Mesodermal cell (in vitro differentiated cells): ENCODE measurements around the gene HTR6.

Experiments used
- H3K27ac ChIP-seq: 2 replicates; pipeline ENCODE4 v1.7.0; 2013; ENCODE audit warnings: mild to moderate bottlenecking, low read depth, low read length, moderate library complexity; ENCODE audit not compliant: severe bottlenecking
- H3K36me3 ChIP-seq: 2 replicates; pipeline ENCODE4 v1.7.1; 2013; ENCODE audit warnings: mild to moderate bottlenecking, low read length, moderate library complexity; ENCODE audit not compliant: control insufficient read depth, insufficient read depth
- H3K4me1 ChIP-seq: one replicate; pipeline ENCODE4 v1.7.1; 2013; ENCODE audit warnings: mild to moderate bottlenecking, low read length; ENCODE audit not compliant: insufficient read depth, control insufficient read depth, poor library complexity, severe bottlenecking
- H3K4me3 ChIP-seq: 2 replicates; pipeline ENCODE4 v1.7.0; 2013; ENCODE audit warnings: low read length, control low read depth, mild to moderate bottlenecking; ENCODE audit not compliant: insufficient read depth, poor library complexity, severe bottlenecking; ENCODE audit errors: extremely low read depth
- H3K9me3 ChIP-seq: 2 replicates; pipeline ENCODE4 v1.7.1; 2013; ENCODE audit warnings: mild to moderate bottlenecking, low read length, moderate library complexity; ENCODE audit not compliant: control insufficient read depth
- WGBS, 2 experiments: methylation state at CpG; one replicate each; pipeline ENCODE4 v1.1.5; 2013; ENCODE audit warnings: missing lambda C conversion rate in 2 of 2; ENCODE audit not compliant: insufficient coverage in 2 of 2; 5-methylcytosine and 5-hydroxymethylcytosine counted together

HTR6 gene

DNA sequence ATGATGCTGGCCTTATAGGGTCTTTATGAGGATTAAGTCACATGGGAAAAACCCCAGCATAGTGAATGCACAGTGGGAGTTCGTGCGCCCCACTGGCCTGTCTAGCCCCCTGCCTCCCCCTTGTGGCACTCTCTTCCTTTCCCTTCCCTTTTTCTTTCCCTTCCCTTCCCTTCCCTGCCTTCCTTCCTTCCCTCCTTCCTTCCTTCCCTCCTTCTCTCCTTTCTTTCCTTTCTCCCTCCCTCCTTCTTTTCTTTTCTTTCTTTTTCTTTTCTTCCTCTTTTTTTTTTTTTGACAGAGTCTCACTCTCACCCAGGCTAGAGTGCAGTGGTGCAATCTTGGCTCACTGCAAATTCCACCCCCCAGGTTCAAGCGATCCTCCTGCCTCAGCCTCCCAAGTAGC, 38.6 kb downstream of the HTR6 start:
- 86 to 92% methylated on average over 2 of the region's 3 CpGs for WGBS, 2 experiments
- Histone ChIP-seq H3K9me3 (no peaks in the 10 kb centered on the region), H3K27ac (no peak overlapping the region), H3K4me1 (no peaks in the 10 kb centered on the region), H3K4me3 (no peak overlapping the region), H3K36me3 (no peaks in the 10 kb centered on the region)

DNA sequence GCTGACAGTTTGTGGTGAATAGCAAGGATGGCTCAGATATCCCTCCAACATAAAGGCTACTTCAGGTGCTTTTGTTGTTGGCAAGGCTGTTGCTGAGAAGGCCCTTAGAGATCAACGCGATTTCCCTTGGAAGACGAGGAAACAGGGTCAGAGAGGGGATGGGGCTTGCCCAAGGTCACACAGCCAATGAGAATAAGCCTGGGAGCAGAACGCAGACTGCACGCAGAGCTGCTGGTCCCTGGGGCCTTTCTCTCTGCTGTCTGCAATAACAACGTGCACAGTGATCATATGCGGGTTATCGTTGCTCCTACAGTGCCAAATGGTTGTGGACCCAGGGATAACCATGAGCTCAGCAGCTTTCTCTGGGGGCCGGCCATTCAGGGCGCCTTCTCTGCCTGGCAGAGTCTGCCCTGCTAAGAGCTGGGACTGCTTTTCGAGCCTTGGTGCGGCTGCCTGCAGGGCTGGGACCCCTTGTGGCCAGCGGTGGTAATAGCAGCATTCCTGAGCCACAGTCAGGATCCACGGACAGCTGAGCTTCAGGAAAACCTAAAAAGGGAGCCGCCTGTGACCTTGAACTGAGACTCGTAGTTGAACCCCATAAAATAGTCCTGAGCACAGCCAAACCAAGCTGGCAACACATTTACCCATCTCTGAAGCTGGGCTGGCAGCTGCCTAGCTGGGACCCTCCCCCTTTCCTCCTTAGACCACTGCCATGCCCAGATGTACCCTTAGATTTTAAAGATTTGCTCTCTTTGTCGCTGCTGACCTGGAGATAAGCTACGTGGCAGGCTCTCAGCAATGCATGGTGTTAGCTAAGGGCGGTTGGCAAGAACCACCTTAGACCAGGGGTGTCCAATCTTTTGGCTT, 39.8 kb downstream of the HTR6 start:
- 18% methylated on average over 18 to 19 of the region's 19 CpGs for WGBS, 2 experiments
- H3K27ac ChIP-seq = no peak overlapping the region
- H3K9me3 ChIP-seq = no peaks in the 10 kb centered on the region
- no peaks in the 10 kb centered on the region for H3K4me1 ChIP-seq
- H3K36me3 ChIP-seq = no peaks in the 10 kb centered on the region
- H3K4me3 ChIP-seq = no peak overlapping the region

DNA sequence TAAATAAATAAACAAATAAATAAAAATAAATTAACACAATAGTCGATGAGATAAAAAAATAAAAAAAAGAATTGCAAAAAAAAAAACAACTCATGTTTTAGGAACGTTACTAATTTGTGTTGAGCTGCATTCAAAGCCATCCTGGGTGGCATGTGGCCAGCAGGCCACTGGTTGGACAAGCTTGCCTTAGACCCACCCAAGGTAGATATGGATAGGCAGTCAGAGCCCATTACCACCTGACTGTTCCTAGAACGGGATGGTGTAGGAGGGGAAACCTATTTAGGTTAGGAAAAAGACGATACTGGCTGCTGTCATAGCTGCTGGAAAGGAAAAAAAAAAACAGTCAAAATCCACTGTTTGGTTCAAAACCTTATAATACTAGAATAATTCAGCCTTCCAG, 40.8 kb downstream of the HTR6 start:
- Histone ChIP-seq H3K9me3 (no peaks in the 10 kb centered on the region), H3K27ac (no peak overlapping the region), H3K4me3 (no peak overlapping the region), H3K36me3 (no peaks in the 10 kb centered on the region), H3K4me1 (no peaks in the 10 kb centered on the region)
- 85 to 100% methylated on average over 2 to 3 of the region's 4 CpGs for WGBS, 2 experiments

DNA sequence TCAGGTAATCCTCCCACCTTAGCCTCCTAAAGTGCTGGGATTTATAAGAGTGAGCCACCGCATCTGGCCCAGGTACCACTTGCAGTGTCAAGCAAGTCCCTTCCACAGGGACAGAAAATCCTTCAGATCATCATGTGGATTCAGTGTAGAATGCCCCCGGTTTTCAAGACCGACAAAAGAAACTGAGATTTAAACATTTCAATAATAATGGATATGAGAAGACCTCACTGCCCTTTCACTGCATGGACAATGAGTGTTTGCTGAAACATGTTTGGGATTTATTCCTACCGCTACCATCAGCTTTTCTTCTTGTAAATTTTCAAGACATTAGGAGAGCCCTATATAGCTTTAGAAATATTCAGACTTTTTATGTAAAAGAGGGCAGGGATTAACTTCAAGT, 41.5 kb downstream of the HTR6 start:
- WGBS, 2 experiments = 86 to 100% methylated on average over 1 of the region's 4 CpGs
- Histone ChIP-seq H3K4me3 (no peak overlapping the region), H3K4me1 (no peaks in the 10 kb centered on the region), H3K9me3 (no peaks in the 10 kb centered on the region), H3K36me3 (no peaks in the 10 kb centered on the region), H3K27ac (no peak overlapping the region)

DNA sequence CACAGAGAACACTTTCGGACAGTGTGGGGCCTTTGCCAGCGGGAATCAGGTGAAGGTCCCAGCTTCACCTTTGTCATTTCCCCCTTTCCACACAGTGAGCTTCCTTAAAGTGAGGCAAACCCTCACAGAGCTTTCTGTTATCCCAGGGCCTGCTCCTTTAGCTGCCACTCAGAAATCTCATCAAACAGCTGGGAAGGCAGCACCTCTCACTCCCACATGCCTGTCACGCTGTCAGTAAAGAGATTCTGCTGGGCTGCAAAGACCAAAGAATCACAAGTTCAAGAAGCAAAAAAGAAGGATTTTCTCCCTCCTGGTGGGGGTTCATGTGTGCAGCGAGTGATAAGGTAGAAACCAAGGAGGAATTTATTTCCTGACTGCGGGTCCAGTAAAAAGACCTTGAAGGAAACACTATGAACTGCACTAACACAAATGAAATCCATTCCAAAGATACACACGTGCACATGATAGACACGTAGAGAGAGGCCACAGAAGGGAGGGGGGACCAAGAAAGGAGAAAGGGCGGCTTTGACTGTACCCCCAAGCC, 44.0 kb downstream of the HTR6 start:
- H3K27ac ChIP-seq = no peak overlapping the region
- WGBS, 2 experiments = 100% methylated on average over 2 to 5 of the region's 8 CpGs

DNA sequence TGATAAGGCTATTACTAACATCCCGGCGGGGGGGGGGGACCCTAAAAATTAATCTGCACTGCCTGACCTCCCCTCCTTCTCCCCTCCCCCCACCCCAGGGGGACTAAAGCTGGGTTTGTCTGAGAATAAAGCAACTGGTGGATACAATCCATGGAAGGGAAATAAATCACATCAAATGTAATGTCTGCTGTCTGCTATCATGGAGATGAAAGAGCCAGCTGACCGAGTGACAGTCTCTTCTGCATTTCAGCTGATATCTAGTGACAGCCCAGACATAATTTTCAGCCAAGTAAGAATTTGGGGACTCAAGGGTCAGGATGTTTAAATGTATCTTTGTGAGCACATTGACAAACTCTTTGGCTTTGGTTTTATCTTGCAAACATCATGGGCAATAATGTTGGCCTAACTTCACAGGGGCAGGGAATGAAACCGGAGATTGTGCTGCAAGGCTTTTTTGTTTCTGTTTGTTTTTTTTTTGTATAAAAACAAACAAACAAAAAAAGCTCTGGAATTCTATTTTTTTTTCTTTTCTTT, 44.7 kb downstream of the HTR6 start:
- no peaks in the 10 kb centered on the region for H3K36me3 ChIP-seq
- H3K4me1 ChIP-seq = no peaks in the 10 kb centered on the region
- no peak overlapping the region for H3K4me3 ChIP-seq
- no peak overlapping the region for H3K27ac ChIP-seq
- 75% methylated on average over 1 of the region's 4 CpGs; no CpG with 5 or more reads in 1 of the 2 experiments for whole genome bisulfite sequencing, 2 experiments
- no peaks in the 10 kb centered on the region for H3K9me3 ChIP-seq

More for the DNA sequence above, 44.0 kb downstream of the HTR6 start:
- Histone ChIP-seq H3K4me3 (no peak overlapping the region), H3K36me3 (no peaks in the 10 kb centered on the region), H3K9me3 (no peaks in the 10 kb centered on the region), H3K4me1 (no peaks in the 10 kb centered on the region)

DNA sequence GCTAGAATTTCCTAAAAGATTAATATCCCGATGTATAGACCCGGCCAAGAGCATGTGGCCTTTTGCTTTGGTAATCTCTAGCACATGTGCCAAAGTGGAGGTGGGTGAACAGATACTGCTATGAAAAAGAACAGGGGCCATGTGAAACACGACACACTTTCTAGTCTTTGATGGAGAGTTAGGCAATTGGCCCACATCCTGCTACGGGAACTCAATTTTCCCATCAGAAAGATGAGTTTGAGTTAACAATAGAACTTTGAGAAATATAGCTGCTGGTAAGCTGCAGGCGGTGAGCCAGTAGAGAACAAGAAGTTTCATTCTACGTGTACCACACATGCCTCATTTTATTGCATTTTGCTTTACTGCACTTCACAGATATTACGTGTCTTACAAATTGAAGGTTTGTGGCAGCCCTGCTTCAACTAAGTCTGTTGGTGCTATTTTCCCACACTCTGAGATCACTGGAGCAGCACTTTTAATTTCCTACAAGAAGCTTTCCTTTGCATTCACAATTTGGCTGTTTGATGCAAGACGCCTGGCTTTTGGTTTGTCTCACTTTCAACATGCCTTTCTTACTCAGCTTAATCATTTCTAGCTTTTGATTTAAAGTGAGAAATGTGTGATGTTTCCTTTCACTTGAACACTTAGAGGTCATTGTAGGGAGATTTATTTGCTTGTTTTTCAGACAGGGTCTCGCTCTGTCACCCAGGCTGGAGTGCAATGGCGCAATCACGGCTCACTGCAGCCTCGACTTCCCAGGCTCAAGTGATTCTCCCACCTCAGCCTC, 46.3 kb downstream of the HTR6 start:
- Histone ChIP-seq H3K4me3 (no peak overlapping the region), H3K36me3 (no peaks in the 10 kb centered on the region), H3K27ac (no peak overlapping the region), H3K9me3 (no peaks in the 10 kb centered on the region), H3K4me1 (no peaks in the 10 kb centered on the region)
- 89 to 93% methylated on average over 11 to 12 of the region's 12 CpGs for WGBS, 2 experiments

DNA sequence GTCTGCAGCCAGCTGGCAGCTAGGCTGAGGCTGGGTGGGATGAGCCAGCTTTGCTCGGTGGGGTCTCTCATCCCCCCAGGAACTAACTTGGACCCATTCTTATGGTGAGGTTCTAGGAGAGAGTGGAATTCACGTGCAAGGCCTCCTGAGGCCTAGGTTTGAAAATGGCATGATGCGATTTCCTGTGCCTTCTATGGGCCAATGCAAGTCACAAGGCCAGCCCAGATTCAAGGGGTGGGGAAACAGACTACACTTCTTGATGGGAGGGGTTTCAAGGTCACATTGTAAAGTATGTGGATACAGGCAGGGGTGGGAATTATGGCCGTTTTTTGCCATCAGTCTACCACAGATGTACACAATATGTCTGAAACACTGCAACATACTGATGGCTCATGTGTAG, 48.3 kb downstream of the HTR6 start:
- Histone ChIP-seq H3K4me3 (no peak overlapping the region), H3K36me3 (no peaks in the 10 kb centered on the region), H3K9me3 (no peaks in the 10 kb centered on the region), H3K4me1 (no peaks in the 10 kb centered on the region), H3K27ac (no peak overlapping the region)
- 83 to 100% methylated on average over 1 to 2 of the region's 4 CpGs for WGBS, 2 experiments

DNA sequence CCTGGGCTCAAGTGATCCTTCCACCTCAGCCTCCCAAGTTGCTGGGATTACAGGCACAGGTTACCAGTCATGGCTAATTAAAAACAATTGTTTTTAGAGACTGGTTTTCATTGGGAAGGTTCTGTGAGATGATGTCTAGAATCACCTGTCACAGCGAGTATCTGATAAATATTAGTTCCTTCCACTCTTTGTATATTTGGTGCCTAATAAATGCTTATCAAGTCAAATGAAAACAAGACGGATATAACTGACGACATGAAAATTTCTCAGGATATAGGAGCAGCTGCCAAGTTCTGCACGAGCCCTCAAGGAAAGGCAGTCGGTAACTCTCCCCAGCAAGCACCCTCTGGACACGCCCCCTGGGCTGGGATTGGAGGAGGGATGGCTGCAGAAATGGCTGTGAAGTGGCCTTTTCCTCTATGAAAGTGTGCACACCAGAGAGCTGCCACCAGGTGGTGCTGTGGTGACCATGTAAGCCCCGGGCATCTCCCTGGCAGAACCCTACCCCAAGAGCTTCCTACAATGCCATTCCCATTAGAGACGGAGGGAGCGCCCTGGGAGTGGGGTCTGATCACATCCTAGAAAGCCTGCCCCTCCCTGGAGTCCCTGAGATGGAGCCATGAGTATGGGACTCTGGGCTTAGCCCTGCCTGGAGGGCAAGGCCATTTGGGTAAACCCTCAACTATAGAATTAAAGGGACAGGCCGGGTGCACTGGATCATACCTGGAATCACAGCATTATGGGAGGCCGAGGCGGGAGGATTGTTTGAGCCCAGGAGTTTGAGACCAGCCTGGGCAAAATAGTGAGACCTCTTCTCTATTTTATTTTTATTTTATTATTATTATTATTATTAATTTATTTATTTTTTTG, 50.9 kb downstream of the HTR6 start:
- H3K4me3 ChIP-seq = no peak overlapping the region
- H3K27ac ChIP-seq = no peak overlapping the region
- WGBS, 2 experiments = 16 to 23% methylated on average over 6 to 8 of the region's 12 CpGs
- H3K4me1 ChIP-seq = no peaks in the 10 kb centered on the region
- no peaks in the 10 kb centered on the region for H3K9me3 ChIP-seq
- H3K36me3 ChIP-seq = no peaks in the 10 kb centered on the region

DNA sequence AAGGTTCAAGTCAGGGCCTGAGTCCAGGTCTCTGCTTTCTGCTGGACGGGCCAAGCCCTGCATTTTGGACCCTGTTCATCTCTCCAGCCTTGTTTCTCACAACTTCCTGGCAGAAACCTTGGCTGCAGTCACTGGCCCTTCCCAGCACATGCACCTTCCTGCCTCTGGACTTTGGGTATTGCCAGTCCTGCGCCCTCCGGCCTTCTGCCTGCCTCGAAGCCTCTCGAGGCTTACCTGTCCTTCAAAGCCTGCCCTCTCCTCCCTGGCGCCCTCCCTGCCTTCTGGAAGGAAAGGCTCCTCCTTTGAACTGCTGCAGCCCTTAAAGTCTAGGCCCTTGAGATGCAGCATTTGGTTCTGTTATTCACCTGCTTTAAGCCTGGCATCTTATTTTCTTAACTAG, 52.8 kb downstream of the HTR6 start:
- WGBS, 2 experiments = 85 to 88% methylated on average over 6 of the region's 6 CpGs
- Histone ChIP-seq H3K27ac (no peak overlapping the region), H3K4me3 (no peak overlapping the region), H3K9me3 (no peaks in the 10 kb centered on the region), H3K4me1 (no peaks in the 10 kb centered on the region), H3K36me3 (no peaks in the 10 kb centered on the region)
